A549 (cell line): ENCODE results near the gene U2AF1L4.

Experiments
- CHD4 ChIP-seq: fragments of 200-600 bp; sonication (generic); IDR thresholded peaks from 2 replicates; pipeline ENCODE4 v1.6.1; 2016; ENCODE audit warnings: antibody characterized with exemption, mild to moderate bottlenecking, borderline replicate concordance
- EP300 ChIP-seq, 2 experiments: fragments of >200 bp; sonication (Bioruptor Twin); formaldehyde crosslinking; IDR thresholded peaks; 2 replicates in 1 of 2; 3 replicates in 1 of 2; pipeline ENCODE4 v1.6.1; 2016 to 2017
- MAFK ChIP-seq: fragments of 450-650 bp; IDR thresholded peaks from 2 replicates; pipeline ENCODE4 v1.6.1; 2014; ENCODE audit not compliant: partially characterized antibody
- MAZ ChIP-seq: fragments of 150-350 bp; IDR thresholded peaks from 2 replicates; pipeline ENCODE4 v1.6.1; 2014; ENCODE audit warnings: antibody characterized with exemption, low read depth, low read length, borderline replicate concordance
- POLR2A ChIP-seq: IDR thresholded peaks from 2 replicates; pipeline ENCODE4 v1.6.1; 2012; ENCODE audit warnings: mild to moderate bottlenecking, low read length
- RAD21 ChIP-seq, 2 experiments: fragments of >200 bp in 1 of 2; sonication (Bioruptor Twin) in 1 of 2; formaldehyde crosslinking in 1 of 2; IDR thresholded peaks in 1 of 2; conservative IDR thresholded peaks in 1 of 2; 2 replicates in 1 of 2; 3 replicates in 1 of 2; pipeline ENCODE4 v1.6.1; 2012 to 2018; ENCODE audit warnings: inconsistent platforms in 1 of 2
- SMC3 ChIP-seq: fragments of >200 bp; sonication (Bioruptor Twin); formaldehyde crosslinking; IDR thresholded peaks from 3 replicates; pipeline ENCODE4 v1.6.1; 2018; ENCODE audit warnings: inconsistent platforms
- SREBF2 ChIP-seq: fragments of 450-650 bp; IDR thresholded peaks from 2 replicates; pipeline ENCODE4 v1.6.1; 2014; ENCODE audit warnings: mild to moderate bottlenecking, moderate library complexity
- ZC3H11A ChIP-seq: fragments of 450-650 bp; IDR thresholded peaks from 2 replicates; pipeline ENCODE4 v1.6.1; 2014; ENCODE audit warnings: antibody characterized with exemption, mild to moderate bottlenecking
- TF ChIP-seq, protein P1 (sequence below): fragments of >200 bp; sonication (Bioruptor Twin); formaldehyde crosslinking; IDR thresholded peaks from 3 replicates; pipeline ENCODE4 v1.5.1; 2016
- TF ChIP-seq, protein P2 (sequence below): IDR thresholded peaks from 2 replicates; pipeline ENCODE4 v1.6.1; 2012
- TF ChIP-seq, protein P3 (sequence below): fragments of 200-600 bp; sonication (generic); IDR thresholded peaks from 2 replicates; pipeline ENCODE4 v1.6.1; 2016; ENCODE audit warnings: antibody characterized with exemption, mild to moderate bottlenecking, moderate library complexity
- TF ChIP-seq, protein P4 (sequence below): IDR thresholded peaks from 2 replicates; pipeline ENCODE4 v1.6.1; 2012; ENCODE audit warnings: low read depth, borderline replicate concordance

DNA sequence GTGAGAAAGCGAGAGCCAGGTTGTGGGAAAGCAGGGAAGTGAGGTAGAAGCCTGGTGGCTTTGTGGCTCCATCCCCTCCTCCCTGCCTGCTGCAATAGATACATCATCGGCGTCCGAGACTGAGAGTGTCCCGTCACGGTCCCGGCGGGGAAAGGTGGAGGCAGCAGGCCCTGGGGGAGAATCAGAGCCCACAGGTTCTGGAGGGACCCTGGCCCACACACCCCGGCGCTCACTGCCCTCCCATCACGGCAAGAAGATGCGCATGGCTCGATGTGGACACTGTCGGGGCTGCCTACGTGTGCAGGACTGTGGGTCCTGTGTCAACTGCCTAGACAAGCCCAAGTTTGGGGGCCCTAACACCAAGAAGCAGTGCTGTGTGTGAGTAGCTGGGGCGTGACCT, 22.3 kb downstream of the U2AF1L4 start:
- TF ChIP-seq, protein P1, sequence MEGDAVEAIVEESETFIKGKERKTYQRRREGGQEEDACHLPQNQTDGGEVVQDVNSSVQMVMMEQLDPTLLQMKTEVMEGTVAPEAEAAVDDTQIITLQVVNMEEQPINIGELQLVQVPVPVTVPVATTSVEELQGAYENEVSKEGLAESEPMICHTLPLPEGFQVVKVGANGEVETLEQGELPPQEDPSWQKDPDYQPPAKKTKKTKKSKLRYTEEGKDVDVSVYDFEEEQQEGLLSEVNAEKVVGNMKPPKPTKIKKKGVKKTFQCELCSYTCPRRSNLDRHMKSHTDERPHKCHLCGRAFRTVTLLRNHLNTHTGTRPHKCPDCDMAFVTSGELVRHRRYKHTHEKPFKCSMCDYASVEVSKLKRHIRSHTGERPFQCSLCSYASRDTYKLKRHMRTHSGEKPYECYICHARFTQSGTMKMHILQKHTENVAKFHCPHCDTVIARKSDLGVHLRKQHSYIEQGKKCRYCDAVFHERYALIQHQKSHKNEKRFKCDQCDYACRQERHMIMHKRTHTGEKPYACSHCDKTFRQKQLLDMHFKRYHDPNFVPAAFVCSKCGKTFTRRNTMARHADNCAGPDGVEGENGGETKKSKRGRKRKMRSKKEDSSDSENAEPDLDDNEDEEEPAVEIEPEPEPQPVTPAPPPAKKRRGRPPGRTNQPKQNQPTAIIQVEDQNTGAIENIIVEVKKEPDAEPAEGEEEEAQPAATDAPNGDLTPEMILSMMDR, result no peak
- TF ChIP-seq, protein P2, sequence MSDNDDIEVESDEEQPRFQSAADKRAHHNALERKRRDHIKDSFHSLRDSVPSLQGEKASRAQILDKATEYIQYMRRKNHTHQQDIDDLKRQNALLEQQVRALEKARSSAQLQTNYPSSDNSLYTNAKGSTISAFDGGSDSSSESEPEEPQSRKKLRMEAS, result no peak
- no peak for TF ChIP-seq RAD21 (conservative IDR thresholded peaks at IDR 0.05 in 1 of 2, IDR thresholded peaks at IDR 0.05 in 1 of 2)
- TF ChIP-seq POLR2A, result no peak
- no peak for TF ChIP-seq CHD4
- TF ChIP-seq SREBF2, result no peak
- no peak for TF ChIP-seq MAZ
- TF ChIP-seq ZC3H11A, result no peak
- no peak for TF ChIP-seq EP300 (IDR thresholded peaks at IDR 0.05)
- TF ChIP-seq, protein P3, sequence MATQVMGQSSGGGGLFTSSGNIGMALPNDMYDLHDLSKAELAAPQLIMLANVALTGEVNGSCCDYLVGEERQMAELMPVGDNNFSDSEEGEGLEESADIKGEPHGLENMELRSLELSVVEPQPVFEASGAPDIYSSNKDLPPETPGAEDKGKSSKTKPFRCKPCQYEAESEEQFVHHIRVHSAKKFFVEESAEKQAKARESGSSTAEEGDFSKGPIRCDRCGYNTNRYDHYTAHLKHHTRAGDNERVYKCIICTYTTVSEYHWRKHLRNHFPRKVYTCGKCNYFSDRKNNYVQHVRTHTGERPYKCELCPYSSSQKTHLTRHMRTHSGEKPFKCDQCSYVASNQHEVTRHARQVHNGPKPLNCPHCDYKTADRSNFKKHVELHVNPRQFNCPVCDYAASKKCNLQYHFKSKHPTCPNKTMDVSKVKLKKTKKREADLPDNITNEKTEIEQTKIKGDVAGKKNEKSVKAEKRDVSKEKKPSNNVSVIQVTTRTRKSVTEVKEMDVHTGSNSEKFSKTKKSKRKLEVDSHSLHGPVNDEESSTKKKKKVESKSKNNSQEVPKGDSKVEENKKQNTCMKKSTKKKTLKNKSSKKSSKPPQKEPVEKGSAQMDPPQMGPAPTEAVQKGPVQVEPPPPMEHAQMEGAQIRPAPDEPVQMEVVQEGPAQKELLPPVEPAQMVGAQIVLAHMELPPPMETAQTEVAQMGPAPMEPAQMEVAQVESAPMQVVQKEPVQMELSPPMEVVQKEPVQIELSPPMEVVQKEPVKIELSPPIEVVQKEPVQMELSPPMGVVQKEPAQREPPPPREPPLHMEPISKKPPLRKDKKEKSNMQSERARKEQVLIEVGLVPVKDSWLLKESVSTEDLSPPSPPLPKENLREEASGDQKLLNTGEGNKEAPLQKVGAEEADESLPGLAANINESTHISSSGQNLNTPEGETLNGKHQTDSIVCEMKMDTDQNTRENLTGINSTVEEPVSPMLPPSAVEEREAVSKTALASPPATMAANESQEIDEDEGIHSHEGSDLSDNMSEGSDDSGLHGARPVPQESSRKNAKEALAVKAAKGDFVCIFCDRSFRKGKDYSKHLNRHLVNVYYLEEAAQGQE, result no peak
- no peak for TF ChIP-seq MAFK
- TF ChIP-seq, protein P4, sequence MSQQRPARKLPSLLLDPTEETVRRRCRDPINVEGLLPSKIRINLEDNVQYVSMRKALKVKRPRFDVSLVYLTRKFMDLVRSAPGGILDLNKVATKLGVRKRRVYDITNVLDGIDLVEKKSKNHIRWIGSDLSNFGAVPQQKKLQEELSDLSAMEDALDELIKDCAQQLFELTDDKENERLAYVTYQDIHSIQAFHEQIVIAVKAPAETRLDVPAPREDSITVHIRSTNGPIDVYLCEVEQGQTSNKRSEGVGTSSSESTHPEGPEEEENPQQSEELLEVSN, result no peak
- TF ChIP-seq SMC3, result no peak
